HG03039 (cell line): ENCODE results near the gene CD274.
"Not testable (repeated sequence)": the region's sequence is repeated elsewhere in the genome, so short reads cannot be mapped to it uniquely, and the experiment has no call there.

ENCODE experiments used
- ATAC-seq: cut with Tn5 transposase; IDR thresholded peaks from one replicate; pipeline ENCODE4 v1.9.1; 2021; ENCODE audit warnings: mild to moderate bottlenecking, moderate library complexity; ENCODE audit not compliant: unreplicated experiment

The CD274 gene

DNA sequence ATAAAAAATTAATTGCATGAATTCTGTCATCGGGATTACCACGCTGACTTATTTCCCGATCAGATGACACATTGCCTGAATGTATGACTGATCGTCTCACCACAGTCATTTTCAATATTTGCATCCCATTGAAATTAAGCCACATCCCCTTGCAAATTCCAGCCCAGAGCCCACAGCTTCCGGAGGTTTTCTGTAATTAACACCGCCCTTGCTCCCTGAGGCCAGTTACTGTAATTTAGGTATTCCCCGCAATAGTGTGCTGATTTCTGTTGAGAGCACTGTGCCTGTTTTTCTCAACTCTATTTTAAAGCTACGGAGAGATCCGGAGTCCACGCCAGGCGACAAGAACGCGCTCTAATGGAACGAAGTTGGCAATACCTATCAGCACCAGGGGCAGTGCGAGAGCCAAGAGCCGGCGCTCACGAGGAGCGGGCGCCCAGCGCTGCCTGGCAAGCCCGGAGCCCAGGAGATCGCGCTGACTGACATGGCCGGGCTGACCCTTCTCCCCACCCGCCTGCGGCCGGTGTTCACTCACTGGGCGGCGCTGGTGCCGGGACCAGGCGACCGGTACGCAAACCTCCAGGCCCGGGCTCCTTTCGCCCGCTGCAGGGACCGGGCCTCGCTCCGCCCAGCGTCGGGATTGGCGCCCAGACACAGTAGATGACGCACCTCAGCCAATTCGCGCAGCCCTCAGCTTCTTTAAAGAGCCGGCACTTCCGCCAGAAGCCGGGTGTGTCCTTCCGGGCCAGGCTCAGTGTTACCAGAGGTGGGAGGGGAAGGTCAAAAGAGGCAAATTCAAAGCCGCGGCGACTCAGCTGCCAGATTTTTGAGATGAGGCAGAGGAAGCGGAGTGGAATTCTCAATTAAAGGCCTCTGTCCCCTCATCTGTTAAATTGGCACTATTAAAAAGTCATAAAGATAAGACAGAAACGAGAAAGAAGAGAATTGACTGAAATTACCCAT, 12.8 kb upstream of the CD274 start, which contains the start of gene PLGRKT:
PLGRKT (minus strand) TSS at position 672 of the 963 bp plus-strand sequence. CDS start 5,948 bp downstream, outside the sequence.
- ATAC-seq, result peak; percentile 86

DNA sequence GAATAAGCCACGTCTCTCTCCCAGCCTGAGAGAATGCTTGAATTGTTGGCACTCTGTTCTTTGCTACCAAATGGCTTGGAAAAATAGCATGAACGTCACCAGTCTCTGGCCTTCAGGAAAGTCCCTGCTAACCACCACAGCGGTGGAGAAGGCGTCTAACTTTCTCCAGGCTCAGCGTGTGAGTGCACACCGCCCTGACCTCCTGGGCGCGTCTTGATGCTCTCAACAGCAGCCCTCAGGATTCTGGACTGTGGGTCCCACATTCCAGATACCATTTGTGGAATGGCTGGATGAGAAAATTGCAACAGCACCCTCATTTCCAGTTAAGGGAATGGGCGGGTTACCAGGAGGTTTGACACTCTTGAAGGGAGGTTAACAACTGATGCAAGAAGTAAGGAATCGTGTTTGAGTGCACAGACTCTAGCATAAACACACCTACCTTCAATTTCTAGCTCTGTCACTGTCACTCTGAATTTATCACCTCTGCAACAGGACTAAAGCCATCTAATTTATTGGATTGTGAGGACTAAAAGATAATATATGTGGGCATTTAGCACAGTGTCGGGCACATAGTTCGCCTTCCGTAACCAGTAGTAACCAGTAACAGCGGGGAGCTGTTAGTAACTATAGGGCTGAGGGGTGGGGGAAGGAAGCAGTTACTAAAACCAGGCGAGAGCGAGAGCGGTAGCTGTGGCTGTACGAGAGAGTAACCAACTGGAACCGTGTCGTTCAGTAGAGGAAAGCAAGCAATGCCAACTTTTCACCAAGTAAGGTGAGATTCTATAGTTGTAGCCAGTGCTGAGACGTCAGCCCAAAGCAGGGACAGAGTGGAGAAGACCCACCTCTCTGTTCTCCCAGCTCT, 11.8 kb upstream of the CD274 start:
- peak; percentile 50 for ATAC-seq

DNA sequence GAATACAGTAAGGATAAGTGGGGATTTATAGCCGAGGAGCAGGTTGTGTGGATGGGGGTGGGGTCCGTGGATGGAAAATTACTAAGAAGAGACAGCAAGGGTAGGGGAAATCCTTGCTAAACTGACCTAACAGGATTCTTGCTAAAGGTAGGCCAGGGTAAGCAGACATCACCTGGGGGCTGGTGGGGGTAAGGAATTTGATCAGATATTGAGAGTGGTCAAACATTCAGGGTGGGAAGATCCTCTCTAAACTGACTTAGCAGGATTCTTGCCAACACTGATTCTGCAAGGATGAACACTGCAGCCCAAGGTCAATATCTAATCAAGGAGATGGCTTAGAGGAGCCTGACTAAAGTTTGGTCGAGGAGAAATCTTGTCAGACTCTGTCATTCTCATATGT, 9.9 kb upstream of the CD274 start:
- ATAC-seq, result no peak

DNA sequence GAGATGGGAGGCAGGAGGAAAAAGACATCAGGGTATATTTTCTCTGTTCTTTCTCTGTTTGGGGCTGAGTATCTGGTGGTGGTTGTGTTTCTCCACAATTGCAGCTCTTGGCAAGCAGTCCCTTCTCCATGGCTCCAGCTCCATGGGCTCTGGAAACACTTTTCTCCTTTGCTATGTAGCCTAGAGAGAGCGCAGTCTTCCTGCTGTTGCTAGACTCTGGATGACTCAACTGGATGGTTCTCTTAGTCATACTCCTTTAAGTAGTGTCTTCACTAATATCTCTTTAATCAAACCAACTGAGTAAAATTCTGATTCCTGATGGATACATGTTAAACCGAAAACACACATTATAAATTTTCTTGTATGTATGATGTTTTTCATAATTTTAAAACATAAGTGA, 9.3 kb upstream of the CD274 start:
- no peak for ATAC-seq

DNA sequence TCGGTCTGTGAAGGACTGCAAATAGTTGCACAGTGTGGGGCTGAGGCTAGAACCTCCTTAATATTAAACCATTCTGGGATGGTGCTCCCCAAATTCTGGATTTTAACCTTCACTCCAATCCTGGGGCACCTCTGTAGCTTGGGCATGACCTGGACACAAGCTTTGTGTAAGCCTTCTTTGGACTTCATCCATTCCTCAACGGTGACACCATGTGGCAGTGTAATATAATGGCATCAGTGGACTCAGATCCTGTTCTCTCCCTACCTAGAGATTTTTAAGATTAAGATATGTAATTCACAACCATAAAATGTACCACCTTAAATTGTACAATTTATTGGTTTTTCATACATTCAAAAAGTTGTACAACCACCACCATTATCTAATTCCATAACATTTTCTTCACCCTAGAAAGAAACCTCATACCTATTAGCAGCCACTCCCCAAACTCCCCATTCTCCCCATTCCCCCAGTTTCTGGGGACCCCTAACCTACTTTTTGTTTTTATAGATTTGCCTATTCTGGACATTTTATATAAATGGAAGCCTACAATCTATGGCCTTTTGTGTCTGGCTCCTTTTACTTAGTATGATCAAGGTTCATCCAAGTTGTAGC, 7.8 kb upstream of the CD274 start:
- no peak for ATAC-seq

DNA sequence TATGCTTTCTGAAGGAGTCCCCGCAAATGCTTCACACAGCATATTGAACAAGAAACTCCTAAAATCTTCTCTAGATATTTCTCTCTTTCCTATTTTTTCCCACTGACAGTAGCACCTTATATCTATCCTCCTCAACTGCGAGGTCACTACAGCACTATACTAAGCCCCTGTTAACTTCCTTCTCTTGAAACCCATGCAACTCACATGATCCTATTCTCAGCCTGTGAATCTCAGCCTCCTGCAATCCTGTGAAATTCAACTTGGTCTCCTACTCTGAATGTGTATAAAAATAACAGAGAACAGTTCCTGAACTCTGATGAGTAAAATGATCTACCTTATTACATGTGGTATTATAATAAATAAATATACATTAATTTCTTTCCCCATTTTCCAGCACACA, 6.5 kb upstream of the CD274 start:
- ATAC-seq, result no peak

DNA sequence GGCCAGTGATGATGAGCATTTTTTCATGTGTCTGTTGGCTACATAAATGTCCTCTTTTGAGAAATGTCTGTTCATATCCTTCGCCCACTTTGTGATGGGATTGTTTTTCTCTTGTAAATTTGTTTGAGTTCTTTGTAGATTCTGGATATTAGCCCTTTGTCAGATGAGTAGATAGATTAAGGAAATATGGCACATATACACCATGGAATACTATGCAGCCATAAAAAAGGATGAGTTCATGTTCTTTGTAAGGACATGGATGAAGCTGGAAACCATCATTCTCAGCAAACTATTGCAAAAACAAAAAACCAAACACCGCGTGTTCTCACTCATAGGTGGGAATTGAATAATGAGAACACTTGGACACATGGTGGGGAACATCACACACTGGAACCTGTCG, 5.2 kb upstream of the CD274 start:
- not testable (repeated sequence) for ATAC-seq

DNA sequence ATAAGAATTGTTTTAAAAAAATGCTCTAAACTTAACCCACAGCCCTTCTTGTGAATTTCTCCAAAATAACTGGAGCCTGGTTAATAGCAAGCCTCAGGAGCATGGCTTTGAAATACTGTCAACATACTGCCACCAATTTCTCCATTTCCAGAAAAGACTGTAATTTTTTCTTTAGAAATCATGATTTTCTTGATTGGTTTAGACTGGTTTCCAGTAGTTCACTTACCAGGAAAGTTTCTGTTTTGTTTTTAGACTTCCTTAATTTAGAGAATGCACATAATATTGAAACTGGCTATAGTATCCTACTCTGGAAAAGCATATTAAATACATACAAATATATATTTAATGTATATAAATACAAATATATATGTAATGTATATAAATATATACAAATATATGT, 4.5 kb upstream of the CD274 start:
- no peak for ATAC-seq

DNA sequence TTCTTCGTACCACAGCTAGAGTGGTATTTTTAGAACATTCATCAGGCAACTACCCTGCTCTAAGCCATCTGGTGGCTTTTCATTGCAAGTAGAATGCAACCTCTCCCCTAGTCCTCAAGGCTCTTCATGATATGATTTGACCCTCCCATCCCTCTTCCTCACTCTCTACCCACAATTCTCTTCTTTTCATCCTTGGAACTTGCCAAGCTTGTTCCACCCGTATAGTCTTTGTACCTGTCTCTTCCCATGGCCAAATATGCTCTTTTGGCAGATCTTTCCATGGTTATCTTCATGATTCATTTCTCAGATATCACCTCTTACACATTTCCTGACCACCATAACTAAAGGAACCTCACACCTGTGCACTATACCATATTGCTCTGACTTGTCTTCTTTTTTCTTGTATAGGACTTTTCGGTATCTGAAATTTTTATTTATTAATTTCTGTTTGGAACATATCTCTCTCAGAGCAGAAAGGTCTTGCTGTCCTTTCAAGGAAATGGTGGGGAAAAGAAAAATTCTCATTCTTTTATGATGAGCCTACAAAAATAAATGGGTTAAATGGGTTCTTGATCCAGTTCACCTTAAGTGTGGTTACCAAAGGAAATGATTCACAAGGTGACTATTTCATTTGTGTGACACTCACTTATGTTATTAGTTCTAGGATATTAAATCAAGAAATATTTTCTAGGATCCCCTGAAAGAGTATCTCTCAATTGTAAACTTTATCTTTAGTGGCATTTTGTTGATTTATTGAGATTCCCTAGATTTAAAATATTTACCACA, 3.7 kb upstream of the CD274 start:
- no peak for ATAC-seq

DNA sequence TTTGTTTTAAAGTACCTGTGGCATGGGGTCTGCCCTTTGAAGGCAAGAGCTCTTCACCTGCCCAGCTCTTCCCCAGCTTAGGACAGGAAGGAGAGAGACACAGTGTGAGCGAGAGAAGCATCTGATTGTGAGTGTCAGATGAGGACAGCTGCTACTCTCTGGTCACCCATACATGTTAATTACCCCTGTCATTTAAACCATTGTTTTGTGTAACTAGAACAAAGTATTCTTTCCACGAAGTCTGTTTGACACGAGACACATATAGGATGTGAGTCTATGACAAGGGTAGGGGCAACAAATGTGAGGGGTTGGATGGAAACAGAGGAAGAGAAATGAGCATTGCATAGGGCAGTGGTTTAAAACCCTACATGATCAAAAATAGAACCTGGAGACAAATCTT, 3.0 kb upstream of the CD274 start:
- ATAC-seq, result no peak

DNA sequence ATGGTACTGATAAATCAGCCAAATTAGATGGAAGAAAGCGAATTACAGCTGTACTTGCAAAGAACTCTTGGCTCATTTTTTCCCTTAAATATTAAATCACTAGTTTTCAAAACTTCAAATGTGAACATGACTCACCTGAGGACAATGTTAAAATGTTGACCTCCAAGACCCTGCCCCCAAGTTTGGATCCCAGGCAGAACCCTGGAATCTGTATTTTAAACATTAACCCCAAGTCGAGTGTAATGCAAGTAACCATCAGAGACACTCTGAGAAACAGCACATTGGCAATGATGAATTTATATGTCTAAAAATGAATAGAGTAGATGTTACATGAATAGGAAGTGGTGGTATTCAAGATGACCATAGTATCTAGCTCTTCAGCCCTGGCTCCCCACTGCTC, 2.3 kb upstream of the CD274 start:
- ATAC-seq, result no peak

DNA sequence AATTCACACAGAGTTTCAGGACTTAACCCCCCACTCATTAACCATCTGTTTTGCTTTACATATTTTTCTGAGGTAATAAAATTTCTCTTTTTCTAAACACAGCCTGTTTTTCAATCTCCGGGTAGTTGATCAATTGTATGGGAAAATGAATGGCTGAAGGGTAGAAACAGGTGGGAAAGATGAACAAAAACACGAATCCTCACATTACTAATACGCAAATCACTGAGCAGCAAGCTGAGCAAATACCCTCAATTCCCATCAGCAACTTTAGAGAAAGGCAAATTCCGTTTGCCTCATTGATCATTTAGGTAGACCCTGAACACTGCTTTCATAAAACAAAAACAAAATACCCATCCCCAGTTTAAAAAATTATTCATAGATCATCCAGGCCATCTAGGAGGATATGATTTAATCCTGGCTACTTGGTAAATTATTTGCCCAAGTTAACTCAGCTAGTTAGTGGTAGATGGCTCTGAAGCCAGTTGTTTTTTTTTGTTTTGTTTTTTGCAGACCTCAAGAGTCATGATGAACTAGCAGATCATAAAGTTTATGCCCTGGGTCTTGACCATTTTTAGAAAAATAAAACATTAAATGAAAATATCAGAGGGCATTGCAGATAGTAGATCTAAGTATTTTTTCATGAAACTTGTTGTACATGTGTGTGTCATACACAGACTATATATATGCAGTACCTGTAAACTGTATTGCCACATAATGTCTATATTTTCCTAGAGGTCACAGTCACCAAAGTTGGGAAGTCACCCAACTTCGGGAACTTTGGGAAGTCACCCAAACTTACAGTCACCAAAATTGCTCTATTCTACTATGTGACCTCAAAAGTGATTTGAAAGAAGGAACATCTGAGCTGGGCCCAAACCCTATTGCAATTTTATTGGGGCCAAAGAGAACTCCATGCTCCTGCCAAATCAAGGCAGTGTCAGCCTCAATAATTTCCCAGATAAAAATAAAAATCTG, 1.6 kb upstream of the CD274 start:
- no peak for ATAC-seq

DNA sequence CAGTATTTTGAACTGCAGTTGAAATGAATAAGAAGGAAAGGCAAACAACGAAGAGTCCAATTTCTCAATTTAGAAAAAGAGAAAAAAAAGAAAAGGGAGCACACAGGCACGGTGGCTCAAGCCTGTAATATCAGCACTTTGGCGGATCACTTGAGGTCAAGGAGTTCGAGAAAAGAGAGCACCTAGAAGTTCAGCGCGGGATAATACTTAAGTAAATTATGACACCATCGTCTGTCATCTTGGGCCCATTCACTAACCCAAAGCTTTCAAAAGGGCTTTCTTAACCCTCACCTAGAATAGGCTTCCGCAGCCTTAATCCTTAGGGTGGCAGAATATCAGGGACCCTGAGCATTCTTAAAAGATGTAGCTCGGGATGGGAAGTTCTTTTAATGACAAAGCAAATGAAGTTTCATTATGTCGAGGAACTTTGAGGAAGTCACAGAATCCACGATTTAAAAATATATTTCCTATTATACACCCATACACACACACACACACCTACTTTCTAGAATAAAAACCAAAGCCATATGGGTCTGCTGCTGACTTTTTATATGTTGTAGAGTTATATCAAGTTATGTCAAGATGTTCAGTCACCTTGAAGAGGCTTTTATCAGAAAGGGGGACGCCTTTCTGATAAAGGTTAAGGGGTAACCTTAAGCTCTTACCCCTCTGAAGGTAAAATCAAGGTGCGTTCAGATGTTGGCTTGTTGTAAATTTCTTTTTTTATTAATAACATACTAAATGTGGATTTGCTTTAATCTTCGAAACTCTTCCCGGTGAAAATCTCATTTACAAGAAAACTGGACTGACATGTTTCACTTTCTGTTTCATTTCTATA, 602 bp upstream of the CD274 start:
- ATAC-seq, result no peak

DNA sequence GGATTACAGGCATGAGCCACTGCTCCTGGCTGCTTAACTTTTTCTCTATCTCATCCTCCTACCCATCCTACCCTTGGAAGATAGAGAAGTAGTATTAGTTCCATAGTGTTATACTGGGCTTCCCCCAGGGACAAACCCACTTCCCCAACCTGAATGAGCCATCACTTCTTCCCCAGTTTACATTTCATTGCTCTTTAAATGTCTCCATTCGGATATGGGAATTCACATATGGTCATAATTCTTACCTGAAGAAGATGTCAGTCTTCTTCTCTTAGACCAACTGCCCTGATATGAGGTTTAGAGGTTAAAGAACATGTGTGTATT, 1.9 kb downstream of the CD274 start:
- no peak for ATAC-seq

DNA sequence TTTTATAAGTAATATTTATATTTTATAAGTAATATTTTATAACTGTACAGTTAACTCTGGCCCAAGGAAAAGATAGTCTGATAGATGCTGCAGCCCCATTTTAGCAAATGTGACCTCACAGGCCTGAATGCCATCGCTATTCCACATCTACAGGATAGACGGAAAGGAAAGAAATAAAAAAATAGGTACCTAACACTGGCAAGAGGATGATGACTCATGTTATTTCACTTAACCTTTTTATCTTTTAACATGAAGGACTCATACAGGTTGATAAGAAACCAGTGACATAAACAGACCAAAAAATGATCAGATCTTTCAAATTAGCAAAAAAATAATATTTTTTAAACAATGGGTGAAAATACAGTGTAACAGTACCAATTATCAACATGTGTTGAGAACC, 2.7 kb downstream of the CD274 start:
- ATAC-seq, result no peak

DNA sequence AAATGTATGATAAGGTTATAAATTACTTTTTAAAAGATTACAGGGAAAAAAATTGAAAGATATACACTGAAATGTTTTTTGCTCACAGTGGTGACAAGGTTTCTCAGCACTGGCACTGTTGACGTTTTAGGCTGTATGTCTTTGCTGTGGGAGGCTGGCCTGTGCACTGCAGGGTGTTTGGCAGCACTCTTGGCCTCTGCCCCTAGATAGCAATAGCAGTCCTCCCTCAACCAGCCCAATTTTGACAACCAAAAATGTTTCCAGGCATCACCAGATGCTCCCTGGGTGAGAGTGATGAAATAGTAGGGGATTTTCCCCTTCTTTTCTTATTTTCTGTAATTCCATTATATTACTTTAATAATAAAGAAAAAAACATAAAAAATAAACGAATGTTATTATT, 3.3 kb downstream of the CD274 start:
- no peak for ATAC-seq

DNA sequence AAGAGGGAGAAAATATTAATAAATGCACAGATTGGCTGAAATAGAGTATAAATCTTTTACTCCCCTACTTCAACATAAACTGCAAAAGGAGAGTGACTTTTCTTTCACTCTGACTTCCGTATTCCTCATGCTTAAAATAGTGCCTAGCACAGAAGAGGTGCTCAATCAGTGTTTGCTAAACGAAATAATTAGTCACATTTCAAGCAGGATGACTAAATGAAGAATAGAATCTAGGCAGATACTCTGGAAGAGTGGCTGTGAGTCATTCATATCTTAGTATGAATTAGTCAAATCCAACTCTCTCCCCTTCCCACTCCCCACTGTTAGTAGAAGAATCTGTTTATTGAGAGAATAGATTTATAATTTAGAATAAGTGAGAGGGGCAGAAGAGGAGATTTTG, 4.8 kb downstream of the CD274 start:
- ATAC-seq, result no peak

DNA sequence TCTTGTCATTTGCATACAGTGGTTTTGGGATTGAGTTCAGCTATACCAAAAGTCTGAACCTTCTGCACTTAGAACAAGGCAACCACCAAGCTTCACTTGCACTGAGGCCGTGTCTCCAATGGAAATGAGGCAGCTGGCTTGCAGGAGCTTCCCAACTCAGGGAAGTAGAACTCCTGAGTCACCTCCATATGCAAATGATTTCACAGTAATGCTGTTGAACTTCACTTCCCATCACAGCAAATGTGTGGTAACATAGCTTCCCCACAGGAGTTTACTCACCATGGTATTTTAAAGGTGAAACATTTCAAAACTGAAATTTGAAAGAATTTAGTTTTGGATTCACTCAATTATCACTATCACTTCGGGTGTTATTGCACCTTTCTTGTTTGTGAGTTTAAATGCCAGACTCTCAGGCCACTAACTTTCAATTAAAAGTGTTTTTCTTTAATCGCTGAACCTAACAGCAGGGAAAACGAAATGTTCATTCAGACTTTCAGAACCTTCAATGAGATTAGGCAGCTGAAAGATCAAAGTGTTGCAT, 9.0 kb downstream of the CD274 start:
- peak; percentile 52 for ATAC-seq
